GM23338 (cell line): ENCODE measurements around the gene MLX. TPM values are rescaled to one million over a fixed set of nuclear protein-coding genes. Genes with fewer than 3 reads are reported as not detected.

Source experiments
- ATAC-seq: fragments of 200-7000 bp; cut with Tn5 transposase; 3 replicates; pipeline ENCODE4 v1.9.1; 2020
- DNase-seq: peaks from one replicate; pipeline ENCODE4 v3.0.0-alpha.2; 2015; ENCODE audit warnings: low spot score
- H2AFZ ChIP-seq: fragments of 200-600 bp; sonication (generic); 2 replicates; pipeline ENCODE4 v1.8.0; 2016; ENCODE audit warnings: antibody characterized with exemption, mild to moderate bottlenecking, moderate library complexity
- H3F3A ChIP-seq: fragments of 200-600 bp; sonication (generic); replicated peaks from 2 replicates; pipeline ENCODE4 v1.8.0; 2017; ENCODE audit warnings: antibody characterized with exemption, mixed run types, low read depth
- H3K27ac ChIP-seq: fragments of 200-600 bp; sonication (generic); 2 replicates; pipeline ENCODE4 v1.6.1; 2016; ENCODE audit warnings: low read depth
- H3K27me3 ChIP-seq: fragments of 200-600 bp; sonication (generic); 2 replicates; pipeline ENCODE4 v1.8.0; 2016; ENCODE audit warnings: mild to moderate bottlenecking, mixed run types, moderate library complexity; ENCODE audit not compliant: insufficient read depth
- H3K36me3 ChIP-seq: fragments of 200-600 bp; sonication (generic); 2 replicates; pipeline ENCODE4 v1.8.0; 2016; ENCODE audit warnings: mild to moderate bottlenecking; ENCODE audit not compliant: insufficient read depth
- H3K4me1 ChIP-seq: fragments of 200-600 bp; sonication (generic); 2 replicates; pipeline ENCODE4 v1.8.0; 2016; ENCODE audit warnings: mild to moderate bottlenecking, moderate library complexity; ENCODE audit not compliant: insufficient read depth
- H3K4me2 ChIP-seq: fragments of 200-600 bp; sonication (generic); 2 replicates; pipeline ENCODE4 v1.7.1; 2017; ENCODE audit warnings: mixed run types
- H3K4me3 ChIP-seq: fragments of 200-600 bp; sonication (generic); 2 replicates; pipeline ENCODE4 v1.6.1; 2016; ENCODE audit warnings: mixed run types
- H3K79me2 ChIP-seq: fragments of 200-600 bp; sonication (generic); replicated peaks from 2 replicates; pipeline ENCODE4 v1.8.0; 2017; ENCODE audit warnings: mild to moderate bottlenecking; ENCODE audit not compliant: insufficient read depth
- H3K9me2 ChIP-seq: fragments of 200-600 bp; sonication (generic); 2 replicates; pipeline ENCODE4 v1.8.0; 2017; ENCODE audit not compliant: insufficient read depth
- H4K20me1 ChIP-seq: fragments of 200-600 bp; sonication (generic); replicated peaks from 2 replicates; pipeline ENCODE4 v1.8.0; 2017; ENCODE audit warnings: mild to moderate bottlenecking; ENCODE audit not compliant: insufficient read depth
- H3K27ac Mint-ChIP-seq: 2 replicates; pipeline ENCODE4 v1.8.0; 2020; ENCODE audit warnings: inconsistent platforms, mild to moderate bottlenecking, moderate library complexity, mixed read lengths
- H3K27me3 Mint-ChIP-seq: 3 replicates; pipeline ENCODE4 v1.8.0; 2022; ENCODE audit warnings: low read depth, mild to moderate bottlenecking, moderate library complexity, mixed read lengths, inconsistent platforms; ENCODE audit not compliant: insufficient read depth, poor library complexity
- H3K36me3 Mint-ChIP-seq: 3 replicates; pipeline ENCODE4 v1.8.0; 2021; ENCODE audit warnings: low read depth, mild to moderate bottlenecking, inconsistent platforms, moderate library complexity, mixed read lengths
- H3K4me1 Mint-ChIP-seq: 3 replicates; pipeline ENCODE4 v1.8.0; 2020; ENCODE audit warnings: mild to moderate bottlenecking, inconsistent platforms, mixed read lengths
- H3K4me3 Mint-ChIP-seq: 3 replicates; pipeline ENCODE4 v1.8.0; 2021; ENCODE audit warnings: moderate library complexity, mild to moderate bottlenecking, inconsistent platforms, mixed read lengths
- H3K9me3 Mint-ChIP-seq: 3 replicates; pipeline ENCODE4 v1.8.0; 2020; ENCODE audit warnings: moderate library complexity, mild to moderate bottlenecking, inconsistent platforms, mixed read lengths
- EZH2phosphoT487 ChIP-seq: fragments of 200-600 bp; sonication (generic); IDR thresholded peaks from one replicate; pipeline ENCODE4 v1.8.1; 2018; ENCODE audit warnings: antibody characterized with exemption; ENCODE audit not compliant: unreplicated experiment
- JUNB ChIP-seq: IDR thresholded peaks from one replicate; pipeline ENCODE4 v1.6.1; 2016; ENCODE audit warnings: antibody characterized with exemption; ENCODE audit not compliant: unreplicated experiment
- POLR2AphosphoS5 ChIP-seq: IDR thresholded peaks from 2 replicates; pipeline ENCODE4 v1.6.1; 2016; ENCODE audit warnings: antibody characterized with exemption, low read depth
- ZNF114 ChIP-seq: fragments of 250-450 bp; sonication (Bioruptor Pico); IDR thresholded peaks from 2 replicates; pipeline ENCODE4 v1.5.0; 2020; ENCODE audit warnings: mild to moderate bottlenecking, moderate library complexity
- polyA plus RNA-seq: library from polyadenylated mRNA; unstranded; fragments of >200 nt; fragmentation: Nextera tagmentation; extraction: Ambion mirVana; gene quantifications from 2 replicates; pipeline ENCODE4 v1.2.1, GENCODE V29; 2016
- total RNA-seq: library from RNA; depleted of rRNA; stranded (reverse); fragments of >200 nt; shearing (Covaris generic); gene quantifications from 2 replicates; pipeline ENCODE4 v1.2.3, GENCODE V29; 2014
- TF ChIP-seq, protein P1 (sequence below): fragments of 250-450 bp; sonication (Bioruptor Pico); IDR thresholded peaks from 2 replicates; pipeline ENCODE4 v1.5.0; 2020; ENCODE audit warnings: mild to moderate bottlenecking, moderate library complexity

MLX gene
- total and polyA plus RNA-seq, 2 experiments from 2014 or later = 33.2 to 34.1 TPM

- no peak for TF ChIP-seq JUNB
Measured at GRCh38 chr17:42573095-42573494, 6.2 kb downstream of the MLX start (continued).

DNA sequence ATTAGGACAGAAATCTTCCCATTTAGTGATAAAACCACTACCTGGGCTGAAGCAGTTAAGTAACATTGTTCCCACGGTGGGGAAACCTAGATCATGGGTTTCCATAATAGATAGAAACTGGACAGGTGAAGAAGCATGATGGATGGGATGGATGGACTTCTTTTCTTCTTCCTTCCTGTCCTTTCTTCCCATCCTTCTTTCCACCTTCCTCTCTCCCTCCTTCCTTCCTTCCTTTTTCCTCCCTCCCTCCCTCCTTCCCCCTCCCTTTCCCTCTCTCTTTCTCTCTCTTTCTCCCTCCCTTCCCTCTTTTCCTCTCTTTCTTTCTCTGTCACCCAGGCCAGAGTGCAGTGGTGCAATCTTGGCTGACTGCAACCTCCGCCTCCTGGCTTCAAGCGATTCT lies 7.6 kb downstream of the MLX start:
- Mint-ChIP-seq H3K9me3 (no peaks in the 10 kb centered on the region), H3K27me3 (peaks cover 12% of the 10 kb centered on the region), H3K4me3 (no peak overlapping the region), H3K36me3 (peaks cover 71% of the 10 kb centered on the region), H3K4me1 (peaks cover 17% of the 10 kb centered on the region), H3K27ac (no peak overlapping the region)
- H3K4me2 ChIP-seq = no peak overlapping the region
- ATAC-seq (no peak), DNase-seq (no peak)
- peaks cover 20% of the 10 kb centered on the region for H4K20me1 ChIP-seq
- peaks cover 21% of the 10 kb centered on the region for H3K79me2 ChIP-seq
- no peaks in the 10 kb centered on the region for H3K27me3 ChIP-seq
- H3F3A ChIP-seq = peaks cover 59% of the 10 kb centered on the region
- H3K27ac ChIP-seq = no peak overlapping the region
- no peak for TF ChIP-seq POLR2AphosphoS5
- TF ChIP-seq, protein P1, sequence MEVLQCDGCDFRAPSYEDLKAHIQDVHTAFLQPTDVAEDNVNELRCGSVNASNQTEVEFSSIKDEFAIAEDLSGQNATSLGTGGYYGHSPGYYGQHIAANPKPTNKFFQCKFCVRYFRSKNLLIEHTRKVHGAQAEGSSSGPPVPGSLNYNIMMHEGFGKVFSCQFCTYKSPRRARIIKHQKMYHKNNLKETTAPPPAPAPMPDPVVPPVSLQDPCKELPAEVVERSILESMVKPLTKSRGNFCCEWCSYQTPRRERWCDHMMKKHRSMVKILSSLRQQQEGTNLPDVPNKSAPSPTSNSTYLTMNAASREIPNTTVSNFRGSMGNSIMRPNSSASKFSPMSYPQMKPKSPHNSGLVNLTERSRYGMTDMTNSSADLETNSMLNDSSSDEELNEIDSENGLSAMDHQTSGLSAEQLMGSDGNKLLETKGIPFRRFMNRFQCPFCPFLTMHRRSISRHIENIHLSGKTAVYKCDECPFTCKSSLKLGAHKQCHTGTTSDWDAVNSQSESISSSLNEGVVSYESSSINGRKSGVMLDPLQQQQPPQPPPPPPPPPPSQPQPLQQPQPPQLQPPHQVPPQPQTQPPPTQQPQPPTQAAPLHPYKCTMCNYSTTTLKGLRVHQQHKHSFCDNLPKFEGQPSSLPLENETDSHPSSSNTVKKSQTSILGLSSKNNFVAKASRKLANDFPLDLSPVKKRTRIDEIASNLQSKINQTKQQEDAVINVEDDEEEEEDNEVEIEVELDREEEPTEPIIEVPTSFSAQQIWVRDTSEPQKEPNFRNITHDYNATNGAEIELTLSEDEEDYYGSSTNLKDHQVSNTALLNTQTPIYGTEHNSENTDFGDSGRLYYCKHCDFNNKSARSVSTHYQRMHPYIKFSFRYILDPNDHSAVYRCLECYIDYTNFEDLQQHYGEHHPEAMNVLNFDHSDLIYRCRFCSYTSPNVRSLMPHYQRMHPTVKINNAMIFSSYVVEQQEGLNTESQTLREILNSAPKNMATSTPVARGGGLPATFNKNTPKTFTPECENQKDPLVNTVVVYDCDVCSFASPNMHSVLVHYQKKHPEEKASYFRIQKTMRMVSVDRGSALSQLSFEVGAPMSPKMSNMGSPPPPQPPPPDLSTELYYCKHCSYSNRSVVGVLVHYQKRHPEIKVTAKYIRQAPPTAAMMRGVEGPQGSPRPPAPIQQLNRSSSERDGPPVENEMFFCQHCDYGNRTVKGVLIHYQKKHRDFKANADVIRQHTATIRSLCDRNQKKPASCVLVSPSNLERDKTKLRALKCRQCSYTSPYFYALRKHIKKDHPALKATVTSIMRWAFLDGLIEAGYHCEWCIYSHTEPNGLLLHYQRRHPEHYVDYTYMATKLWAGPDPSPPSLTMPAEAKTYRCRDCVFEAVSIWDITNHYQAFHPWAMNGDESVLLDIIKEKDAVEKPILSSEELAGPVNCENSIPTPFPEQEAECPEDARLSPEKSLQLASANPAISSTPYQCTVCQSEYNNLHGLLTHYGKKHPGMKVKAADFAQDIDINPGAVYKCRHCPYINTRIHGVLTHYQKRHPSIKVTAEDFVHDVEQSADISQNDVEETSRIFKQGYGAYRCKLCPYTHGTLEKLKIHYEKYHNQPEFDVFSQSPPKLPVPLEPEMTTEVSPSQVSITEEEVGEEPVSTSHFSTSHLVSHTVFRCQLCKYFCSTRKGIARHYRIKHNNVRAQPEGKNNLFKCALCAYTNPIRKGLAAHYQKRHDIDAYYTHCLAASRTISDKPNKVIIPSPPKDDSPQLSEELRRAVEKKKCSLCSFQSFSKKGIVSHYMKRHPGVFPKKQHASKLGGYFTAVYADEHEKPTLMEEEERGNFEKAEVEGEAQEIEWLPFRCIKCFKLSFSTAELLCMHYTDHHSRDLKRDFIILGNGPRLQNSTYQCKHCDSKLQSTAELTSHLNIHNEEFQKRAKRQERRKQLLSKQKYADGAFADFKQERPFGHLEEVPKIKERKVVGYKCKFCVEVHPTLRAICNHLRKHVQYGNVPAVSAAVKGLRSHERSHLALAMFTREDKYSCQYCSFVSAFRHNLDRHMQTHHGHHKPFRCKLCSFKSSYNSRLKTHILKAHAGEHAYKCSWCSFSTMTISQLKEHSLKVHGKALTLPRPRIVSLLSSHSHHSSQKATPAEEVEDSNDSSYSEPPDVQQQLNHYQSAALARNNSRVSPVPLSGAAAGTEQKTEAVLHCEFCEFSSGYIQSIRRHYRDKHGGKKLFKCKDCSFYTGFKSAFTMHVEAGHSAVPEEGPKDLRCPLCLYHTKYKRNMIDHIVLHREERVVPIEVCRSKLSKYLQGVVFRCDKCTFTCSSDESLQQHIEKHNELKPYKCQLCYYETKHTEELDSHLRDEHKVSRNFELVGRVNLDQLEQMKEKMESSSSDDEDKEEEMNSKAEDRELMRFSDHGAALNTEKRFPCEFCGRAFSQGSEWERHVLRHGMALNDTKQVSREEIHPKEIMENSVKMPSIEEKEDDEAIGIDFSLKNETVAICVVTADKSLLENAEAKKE (CRISPR knock-in tag) = no peak
- TF ChIP-seq JUNB = no peak
- H3K4me1 ChIP-seq = peaks cover 8% of the 10 kb centered on the region
- no peaks in the 10 kb centered on the region for H3K9me2 ChIP-seq
- H2AFZ ChIP-seq = no peak overlapping the region
- peaks cover 37% of the 10 kb centered on the region for H3K36me3 ChIP-seq
- H3K4me3 ChIP-seq = no peak overlapping the region

GRCh38 chr17:42577140-42577531 lies 10.2 kb downstream of the MLX start:
- peak overlapping the region; percentile 86 for H3K4me3 ChIP-seq
- peak overlapping the region; percentile 49; the same call in 1 of the 2 replicates for H2AFZ ChIP-seq
- peaks cover 55% of the 10 kb centered on the region for H3K36me3 Mint-ChIP-seq
- H3K27me3 ChIP-seq = no peaks in the 10 kb centered on the region
- peaks cover 21% of the 10 kb centered on the region for H3K79me2 ChIP-seq
- H3K4me1 Mint-ChIP-seq = peaks cover 21% of the 10 kb centered on the region
- ATAC-seq = peak; percentile 25
- H3K27ac ChIP-seq = peak overlapping the region; percentile 53
- H3K4me1 ChIP-seq = peaks cover 8% of the 10 kb centered on the region
- H3F3A ChIP-seq = peaks cover 41% of the 10 kb centered on the region
- H3K27ac Mint-ChIP-seq = peak overlapping the region; percentile 93
- peaks cover 10% of the 10 kb centered on the region for H3K27me3 Mint-ChIP-seq
- peak overlapping the region; percentile 85 for H3K4me2 ChIP-seq
- peak; percentile 44 for DNase-seq
- no peaks in the 10 kb centered on the region for H3K9me2 ChIP-seq
- H3K36me3 ChIP-seq = peaks cover 25% of the 10 kb centered on the region
- H3K4me3 Mint-ChIP-seq = peak overlapping the region; percentile 93
- H3K9me3 Mint-ChIP-seq = no peaks in the 10 kb centered on the region
- H4K20me1 ChIP-seq = peaks cover 13% of the 10 kb centered on the region
- TF ChIP-seq ZNF114 (CRISPR knock-in tag) = no peak
- TF ChIP-seq, protein P1 (CRISPR knock-in tag) = no peak
- no peak for TF ChIP-seq EZH2phosphoT487
- TF ChIP-seq POLR2AphosphoS5 = no peak
